HepG2 (cell line): Measurements from ENCODE around the gene TIPRL. TPM values are rescaled to one million over a fixed set of nuclear protein-coding genes. Genes with fewer than 3 reads are reported as not detected.

ENCODE experiments used
- ATAC-seq: fragments of 200-7000 bp; cut with Tn5 transposase; 3 replicates; pipeline ENCODE4 v1.9.1; 2020; ENCODE audit warnings: mild to moderate bottlenecking, moderate library complexity
- BruUV-seq: library from RNA; stranded (reverse); fragments of 400-500 nt; replicated peaks from 2 replicates; lab custom pipeline; 2021; lab: Mats Ljungman, UMichigan
- CTCF ChIA-PET: fragments of 300-600 bp; formaldehyde crosslinking; extraction: SDS; loops from one replicate; lab custom pipeline; 2021; ENCODE audit warnings: low total read pairs, inconsistent platforms, low intra/inter-chr PET ratio; lab: Yijun Ruan, JAX
- POLR2A ChIA-PET: fragments of 350-600 bp; sonication (Branson Sonifier 250); formaldehyde crosslinking; loops from one replicate; lab custom pipeline; 2020; ENCODE audit warnings: antibody characterized with exemption, inconsistent platforms; lab: Yijun Ruan, JAX
- DNase-seq: peaks from one replicate; pipeline ENCODE4 v3.0.0-alpha.2; 2015; ENCODE audit warnings: low spot score
- FAIRE-seq: peaks from 3 replicates; lab custom pipeline; 2011; peaks lifted over from hg19 to GRCh38; lab: Jason Lieb, UNC
- H2AFZ ChIP-seq: one replicate; pipeline ENCODE4 v1.6.1; 2011; ENCODE audit warnings: low read length, inconsistent platforms
- H3K27ac ChIP-seq: fragments of 300-600 bp; 3 replicates; pipeline ENCODE4 v1.8.0; 2011; ENCODE audit warnings: mixed run types, mild to moderate bottlenecking, mixed read lengths, low read length, inconsistent platforms; ENCODE audit not compliant: insufficient read depth; ENCODE audit errors: extremely low read length
- H3K27me3 ChIP-seq, 2 experiments: fragments of 200-600 bp in 1 of 2; 2 replicates in 1 of 2; 3 replicates in 1 of 2; pipeline versions ENCODE4 v1.6.0 to v1.8.0; 2011; ENCODE audit warnings: low read length in 2 of 2, mild to moderate bottlenecking in 2 of 2, moderate library complexity in 2 of 2, inconsistent platforms in 1 of 2; ENCODE audit not compliant: insufficient read depth in 2 of 2, control insufficient read depth in 1 of 2
- H3K36me3 ChIP-seq, 2 experiments: fragments of 200-600 bp in 1 of 2; replicated peaks in 1 of 2; 2 replicates in 1 of 2; 3 replicates in 1 of 2; pipeline versions ENCODE4 v1.5.1 to v1.8.0; 2011; ENCODE audit warnings: low read length in 2 of 2, inconsistent platforms in 1 of 2; ENCODE audit not compliant: insufficient read depth in 2 of 2, control insufficient read depth in 1 of 2
- H3K4me1 ChIP-seq: 2 replicates; pipeline ENCODE4 v1.5.1; 2012; ENCODE audit warnings: low read length, inconsistent platforms; ENCODE audit not compliant: insufficient read depth
- H3K4me2 ChIP-seq: 2 replicates; pipeline ENCODE4 v1.6.0; 2011; ENCODE audit warnings: low read depth, low read length, inconsistent platforms
- H3K4me3 ChIP-seq, 3 experiments: fragments of 200-600 bp in 1 of 3; sonication (generic), shearing (Covaris generic) in 1 of 3; replicated peaks in 1 of 3; 2 replicates each; pipeline ENCODE4 v1.5.1; 2011 to 2016; ENCODE audit warnings: low read length in 3 of 3, inconsistent platforms in 2 of 3, low read depth in 2 of 3, mild to moderate bottlenecking in 2 of 3, control low read depth in 1 of 3, mixed read lengths in 1 of 3; ENCODE audit not compliant: insufficient read depth in 1 of 3
- H3K79me2 ChIP-seq: one replicate; pipeline ENCODE4 v1.6.1; 2011; ENCODE audit warnings: low read length, inconsistent platforms; ENCODE audit not compliant: insufficient read depth
- H3K9ac ChIP-seq: 2 replicates; pipeline ENCODE4 v1.6.0; 2011; ENCODE audit warnings: mild to moderate bottlenecking, low read depth, low read length, inconsistent platforms; ENCODE audit not compliant: insufficient read depth
- H3K9me3 ChIP-seq: 2 replicates; pipeline ENCODE4 v1.5.1; 2012; ENCODE audit warnings: mild to moderate bottlenecking, low read length
- H4K20me1 ChIP-seq: 2 replicates; pipeline ENCODE4 v1.6.0; 2011; ENCODE audit warnings: inconsistent platforms, mild to moderate bottlenecking, low read length, moderate library complexity; ENCODE audit not compliant: insufficient read depth
- KDM2A ChIP-seq: sonication (generic); formaldehyde crosslinking; IDR thresholded peaks from 2 replicates; pipeline ENCODE4 v1.4.0; 2020; ENCODE audit warnings: low read depth, missing genetic modification reagents, borderline replicate concordance
- KLF12 ChIP-seq: sonication (generic); formaldehyde crosslinking; IDR thresholded peaks from 2 replicates; pipeline ENCODE4 v1.4.0; 2020; ENCODE audit warnings: missing genetic modification reagents, borderline replicate concordance
- NCOA2 ChIP-seq: sonication (generic); formaldehyde crosslinking; IDR thresholded peaks from 2 replicates; pipeline ENCODE4 v1.8.0; 2022; ENCODE audit warnings: inconsistent platforms
- ZFP36L1 ChIP-seq: sonication (generic); formaldehyde crosslinking; IDR thresholded peaks from 2 replicates; pipeline ENCODE4 v1.8.0; 2022; ENCODE audit warnings: mild to moderate bottlenecking, missing genetic modification reagents, moderate library complexity
- ZNF101 ChIP-seq: sonication (generic); formaldehyde crosslinking; IDR thresholded peaks from 2 replicates; pipeline ENCODE4 v1.4.0; 2020; ENCODE audit warnings: mild to moderate bottlenecking, low read depth, missing genetic modification reagents, borderline replicate concordance
- ZNF207 ChIP-seq: fragments of 450-650 bp; IDR thresholded peaks from 2 replicates; pipeline ENCODE4 v1.6.1; 2016; ENCODE audit warnings: antibody characterized with exemption, borderline replicate concordance
- ZNF33B ChIP-seq: sonication (generic); formaldehyde crosslinking; IDR thresholded peaks from 2 replicates; pipeline ENCODE4 v1.5.1; 2020; ENCODE audit warnings: mild to moderate bottlenecking, missing genetic modification reagents
- in situ Hi-C: cut with HindIII; loops from 2 replicates; pipeline ENCODE4 v1.10.0; 2017; ENCODE audit warnings: low pct_unique_long_range_greater_than_20kb; ENCODE audit not compliant: extremely low pct_ligation_motif_present
- intact Hi-C: fragments of 100-400 bp; cut with micrococcal nuclease; formaldehyde crosslinking; loops from one replicate; pipeline ENCODE4 v1.10.0; 2022; ENCODE audit not compliant: unreplicated experiment
- polyA plus RNA-seq, 8 experiments: library from polyadenylated mRNA; depleted of rRNA in 3 of 8; stranded (reverse) in 7 of 8; unstranded in 1 of 8; fragments of >200 nt; fragmentation: Illumina TruSeq in 4 of 8; extraction: Trizol in 4 of 8; gene quantifications; 2 replicates each; pipeline versions ENCODE4 v1.2.1 to v1.2.3, GENCODE V29; 2011 to 2016; ENCODE audit warnings: low read depth in 4 of 8, missing spikeins in 1 of 8, mixed read lengths in 1 of 8; ENCODE audit not compliant: insufficient read depth in 1 of 8
- total RNA-seq, 5 experiments: library from RNA; depleted of rRNA; stranded (reverse); fragments of >200 nt; fragmentation: Illumina TruSeq; extraction: Trizol; gene quantifications; 2 replicates each; pipeline ENCODE4 v1.2.3, GENCODE V29; 2016; ENCODE audit warnings: low read depth in 1 of 5
- TF ChIP-seq, protein P1 (sequence below): sonication (generic); formaldehyde crosslinking; IDR thresholded peaks from 2 replicates; pipeline ENCODE4 v1.5.0; 2020; ENCODE audit warnings: mild to moderate bottlenecking, missing genetic modification reagents, borderline replicate concordance

Gene TIPRL
- total and polyA plus RNA-seq, 2 of the 13 experiments (the other 11 are each of a cell fraction or from before 2014, with no cell fraction given) = 10.1 to 22.8 TPM

DNA sequence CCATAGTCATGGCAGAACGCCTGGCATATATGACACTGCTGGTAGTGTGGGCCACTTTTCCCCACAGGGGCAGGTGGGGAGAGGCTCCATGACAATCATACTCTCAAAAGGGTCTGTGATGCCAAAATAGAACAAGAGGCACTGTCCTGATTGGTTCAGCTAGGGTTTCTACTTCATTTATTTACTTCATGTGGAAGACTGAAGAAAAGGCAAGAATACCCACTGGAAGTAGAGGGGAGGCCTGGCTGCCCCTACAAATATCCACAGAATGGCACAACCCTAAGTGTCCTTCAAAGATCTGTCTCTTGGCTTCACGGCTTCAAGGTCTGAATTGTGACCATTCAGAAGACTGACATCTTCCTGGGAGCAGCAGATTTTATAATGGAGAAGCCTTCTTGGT is 42.5 kb downstream of the TIPRL start (continued):
- TF ChIP-seq, protein P1, sequence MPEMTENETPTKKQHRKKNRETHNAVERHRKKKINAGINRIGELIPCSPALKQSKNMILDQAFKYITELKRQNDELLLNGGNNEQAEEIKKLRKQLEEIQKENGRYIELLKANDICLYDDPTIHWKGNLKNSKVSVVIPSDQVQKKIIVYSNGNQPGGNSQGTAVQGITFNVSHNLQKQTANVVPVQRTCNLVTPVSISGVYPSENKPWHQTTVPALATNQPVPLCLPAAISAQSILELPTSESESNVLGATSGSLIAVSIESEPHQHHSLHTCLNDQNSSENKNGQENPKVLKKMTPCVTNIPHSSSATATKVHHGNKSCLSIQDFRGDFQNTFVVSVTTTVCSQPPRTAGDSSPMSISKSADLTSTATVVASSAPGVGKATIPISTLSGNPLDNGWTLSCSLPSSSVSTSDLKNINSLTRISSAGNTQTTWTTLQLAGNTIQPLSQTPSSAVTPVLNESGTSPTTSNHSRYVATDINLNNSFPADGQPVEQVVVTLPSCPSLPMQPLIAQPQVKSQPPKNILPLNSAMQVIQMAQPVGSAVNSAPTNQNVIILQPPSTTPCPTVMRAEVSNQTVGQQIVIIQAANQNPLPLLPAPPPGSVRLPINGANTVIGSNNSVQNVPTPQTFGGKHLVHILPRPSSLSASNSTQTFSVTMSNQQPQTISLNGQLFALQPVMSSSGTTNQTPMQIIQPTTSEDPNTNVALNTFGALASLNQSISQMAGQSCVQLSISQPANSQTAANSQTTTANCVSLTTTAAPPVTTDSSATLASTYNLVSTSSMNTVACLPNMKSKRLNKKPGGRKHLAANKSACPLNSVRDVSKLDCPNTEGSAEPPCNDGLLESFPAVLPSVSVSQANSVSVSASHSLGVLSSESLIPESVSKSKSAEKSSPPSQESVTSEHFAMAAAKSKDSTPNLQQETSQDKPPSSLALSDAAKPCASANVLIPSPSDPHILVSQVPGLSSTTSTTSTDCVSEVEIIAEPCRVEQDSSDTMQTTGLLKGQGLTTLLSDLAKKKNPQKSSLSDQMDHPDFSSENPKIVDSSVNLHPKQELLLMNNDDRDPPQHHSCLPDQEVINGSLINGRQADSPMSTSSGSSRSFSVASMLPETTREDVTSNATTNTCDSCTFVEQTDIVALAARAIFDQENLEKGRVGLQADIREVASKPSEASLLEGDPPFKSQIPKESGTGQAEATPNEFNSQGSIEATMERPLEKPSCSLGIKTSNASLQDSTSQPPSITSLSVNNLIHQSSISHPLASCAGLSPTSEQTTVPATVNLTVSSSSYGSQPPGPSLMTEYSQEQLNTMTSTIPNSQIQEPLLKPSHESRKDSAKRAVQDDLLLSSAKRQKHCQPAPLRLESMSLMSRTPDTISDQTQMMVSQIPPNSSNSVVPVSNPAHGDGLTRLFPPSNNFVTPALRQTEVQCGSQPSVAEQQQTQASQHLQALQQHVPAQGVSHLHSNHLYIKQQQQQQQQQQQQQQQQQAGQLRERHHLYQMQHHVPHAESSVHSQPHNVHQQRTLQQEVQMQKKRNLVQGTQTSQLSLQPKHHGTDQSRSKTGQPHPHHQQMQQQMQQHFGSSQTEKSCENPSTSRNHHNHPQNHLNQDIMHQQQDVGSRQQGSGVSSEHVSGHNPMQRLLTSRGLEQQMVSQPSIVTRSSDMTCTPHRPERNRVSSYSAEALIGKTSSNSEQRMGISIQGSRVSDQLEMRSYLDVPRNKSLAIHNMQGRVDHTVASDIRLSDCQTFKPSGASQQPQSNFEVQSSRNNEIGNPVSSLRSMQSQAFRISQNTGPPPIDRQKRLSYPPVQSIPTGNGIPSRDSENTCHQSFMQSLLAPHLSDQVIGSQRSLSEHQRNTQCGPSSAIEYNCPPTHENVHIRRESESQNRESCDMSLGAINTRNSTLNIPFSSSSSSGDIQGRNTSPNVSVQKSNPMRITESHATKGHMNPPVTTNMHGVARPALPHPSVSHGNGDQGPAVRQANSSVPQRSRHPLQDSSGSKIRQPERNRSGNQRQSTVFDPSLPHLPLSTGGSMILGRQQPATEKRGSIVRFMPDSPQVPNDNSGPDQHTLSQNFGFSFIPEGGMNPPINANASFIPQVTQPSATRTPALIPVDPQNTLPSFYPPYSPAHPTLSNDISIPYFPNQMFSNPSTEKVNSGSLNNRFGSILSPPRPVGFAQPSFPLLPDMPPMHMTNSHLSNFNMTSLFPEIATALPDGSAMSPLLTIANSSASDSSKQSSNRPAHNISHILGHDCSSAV = no peak
- TF ChIP-seq KDM2A (CRISPR knock-in tag) = no peak
- no peak for TF ChIP-seq KLF12 (CRISPR knock-in tag)
- TF ChIP-seq NCOA2 (CRISPR knock-in tag) = no peak

DNA sequence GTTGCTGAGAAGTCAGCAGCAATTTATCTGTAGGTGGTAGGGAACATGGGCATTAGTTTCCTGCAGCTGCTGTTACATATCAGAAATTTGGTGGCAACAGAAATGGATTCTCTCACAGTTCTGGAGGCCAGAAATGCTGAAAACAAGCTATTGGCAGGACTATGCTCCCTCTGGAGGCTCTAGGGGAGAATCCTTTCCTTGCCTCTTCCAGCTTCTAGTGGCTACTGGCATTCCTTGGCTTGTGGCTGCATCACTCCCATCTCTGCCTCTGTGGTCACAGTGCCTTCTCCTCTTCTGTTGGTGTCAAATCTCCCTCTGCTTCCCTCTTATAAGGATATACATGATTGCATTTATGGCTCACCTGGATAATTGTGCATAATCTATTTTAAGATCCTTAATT is 44.5 kb downstream of the TIPRL start:
- TF ChIP-seq ZFP36L1 (CRISPR knock-in tag) = no peak
- TF ChIP-seq ZNF33B (CRISPR knock-in tag) = no peak
- TF ChIP-seq ZNF207 = no peak
- TF ChIP-seq ZNF101 (CRISPR knock-in tag) = no peak
- H2AFZ ChIP-seq = no peak overlapping the region
- no TSS peak for BruUV-seq
- CTCF ChIA-PET = no interaction called here
- H3K27ac ChIP-seq = no peak overlapping the region
- 0 out of 5 replicates have a peak, but pooled peaks cover 1 to 3% of the 10 kb centered on the region in 2 experiments for H3K27me3 ChIP-seq
- no peak for DNase-seq
- no peak overlapping the region for H3K9ac ChIP-seq
- peaks cover 21% of the 10 kb centered on the region for H3K79me2 ChIP-seq
- H3K4me3 ChIP-seq = no peak overlapping the region
- no peak for FAIRE-seq
- intact Hi-C loops = no loop called here
- no peak for ATAC-seq
- peaks cover 6% of the 10 kb centered on the region; the same call in 1 of the 2 replicates for H3K9me3 ChIP-seq
- H4K20me1 ChIP-seq = no peaks in the 10 kb centered on the region
- H3K4me1 ChIP-seq = peaks cover 32% of the 10 kb centered on the region
- H3K4me2 ChIP-seq = no peak overlapping the region
- POLR2A ChIA-PET = no interaction called here
- in situ Hi-C loops = no loop called here
- H3K36me3 ChIP-seq = no peaks in the 10 kb centered on the region
